MM.1S (cell line): ENCODE results near the gene FBXO40.

ENCODE experiments used
- CTCF ChIP-seq: fragments of 300-600 bp; sonication (generic); IDR thresholded peaks from 2 replicates; pipeline ENCODE4 v1.5.1; 2016; ENCODE audit warnings: antibody characterized with exemption, low read length, mixed read lengths
- EZH2 ChIP-seq: fragments of 300-600 bp; sonication (generic); optimal IDR thresholded peaks from 2 replicates; pipeline ENCODE3; 2017; ENCODE audit warnings: low read depth, mild to moderate bottlenecking, antibody characterized with exemption, low read length, mixed read lengths
- EZH2phosphoT487 ChIP-seq: fragments of 300-600 bp; sonication (generic); IDR thresholded peaks from 2 replicates; pipeline ENCODE4 v1.6.1; 2018; ENCODE audit warnings: antibody characterized with exemption, low read length

DNA sequence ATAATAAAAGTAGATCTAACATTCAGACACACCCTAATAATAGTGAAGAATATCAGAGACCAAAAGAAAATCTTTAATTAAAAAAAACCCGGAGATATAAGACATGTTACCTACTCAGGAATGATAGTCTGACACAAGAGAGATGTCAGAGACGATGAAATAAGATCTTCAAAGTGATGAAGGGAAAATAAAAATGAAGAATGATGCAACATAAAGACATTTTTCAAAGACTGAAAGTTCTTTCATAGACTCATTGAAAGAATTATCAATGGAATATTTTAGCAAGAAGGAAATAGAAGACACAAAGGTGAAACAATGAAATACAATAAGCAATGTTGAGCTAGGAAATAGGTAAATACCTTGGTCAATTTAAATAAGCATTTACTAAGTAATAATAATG, 47.9 kb downstream of the FBXO40 start:
- TF ChIP-seq CTCF = no peak
- TF ChIP-seq EZH2 = no peak
- no peak for TF ChIP-seq EZH2phosphoT487
